Calu3 (cell line): ENCODE measurements around the gene RPL35A. TPM values are rescaled to one million over a fixed set of nuclear protein-coding genes. Genes with fewer than 3 reads are reported as not detected.

Experiments used
- BruUV-seq: library from RNA; stranded (reverse); fragments of 400-500 nt; replicated peaks from 2 replicates; lab custom pipeline; 2021; lab: Mats Ljungman, UMichigan
- CTCF ChIA-PET: fragments of 300-600 bp; sonication (Branson Sonifier 250); formaldehyde crosslinking; loops from one replicate; lab custom pipeline; 2022; ENCODE audit warnings: antibody characterized with exemption; lab: Charles Lee
- DNase-seq: peaks from one replicate; pipeline ENCODE4 v3.0.0; 2022
- H3K27ac Mint-ChIP-seq: one replicate; pipeline ENCODE4 v1.8.0; 2022; ENCODE audit warnings: mixed read lengths; ENCODE audit not compliant: unreplicated experiment
- H3K27me3 Mint-ChIP-seq: one replicate; pipeline ENCODE4 v1.8.0; 2022; ENCODE audit warnings: mixed read lengths; ENCODE audit not compliant: unreplicated experiment
- H3K36me3 Mint-ChIP-seq: one replicate; pipeline ENCODE4 v1.8.0; 2022; ENCODE audit warnings: mild to moderate bottlenecking, moderate library complexity, mixed read lengths; ENCODE audit not compliant: insufficient read depth, unreplicated experiment
- H3K4me1 Mint-ChIP-seq: one replicate; pipeline ENCODE4 v1.8.0; 2022; ENCODE audit warnings: mild to moderate bottlenecking, low read depth, mixed read lengths; ENCODE audit not compliant: unreplicated experiment
- H3K4me3 Mint-ChIP-seq: one replicate; pipeline ENCODE4 v1.8.0; 2022; ENCODE audit warnings: mild to moderate bottlenecking, low read depth, moderate library complexity, mixed read lengths; ENCODE audit not compliant: unreplicated experiment
- H3K9me3 Mint-ChIP-seq: one replicate; pipeline ENCODE4 v1.8.0; 2022; ENCODE audit warnings: low read depth, mixed read lengths; ENCODE audit not compliant: unreplicated experiment
- intact Hi-C: fragments of 100-400 bp; cut with micrococcal nuclease; formaldehyde crosslinking; loops from one replicate; pipeline ENCODE4 v1.10.0; 2022; ENCODE audit not compliant: unreplicated experiment
- total RNA-seq: library from RNA; stranded (reverse); gene quantifications from 2 replicates; pipeline ENCODE4 v1.2.3, GENCODE V29; 2022
- TF ChIP-seq, protein P1 (sequence below): fragments of 200-600 bp; IDR thresholded peaks from one replicate; pipeline ENCODE4 v1.8.0; 2022; ENCODE audit warnings: antibody characterized with exemption; ENCODE audit not compliant: unreplicated experiment

RPL35A gene
- total RNA-seq, 1 experiment from 2014 or later: 711 TPM

DNA sequence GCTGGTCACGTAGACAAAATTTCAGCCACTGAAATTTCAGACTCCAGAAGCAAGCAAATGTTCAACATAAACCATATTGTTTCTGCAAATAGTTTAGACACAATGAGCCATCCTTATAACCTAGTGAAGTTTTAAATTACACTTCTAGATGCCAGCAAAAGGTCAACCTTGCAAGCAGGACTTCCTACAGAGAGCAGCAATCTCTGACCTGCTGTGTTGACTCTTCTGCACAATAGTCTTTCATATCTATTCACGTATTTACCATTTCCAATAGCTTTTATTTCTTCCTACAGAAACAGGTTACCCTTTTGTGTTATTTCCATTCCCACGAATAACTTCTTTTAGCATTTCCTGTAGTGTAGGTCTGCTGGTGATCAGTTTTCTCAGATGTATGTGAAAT lies 20.6 kb downstream of the RPL35A start:
- no peaks in the 10 kb centered on the region for H3K4me1 Mint-ChIP-seq
- no peak for DNase-seq
- intact Hi-C loops: no loop called here
- H3K9me3 Mint-ChIP-seq: peaks cover 10% of the 10 kb centered on the region
- H3K4me3 Mint-ChIP-seq: no peak overlapping the region
- no peaks in the 10 kb centered on the region for H3K36me3 Mint-ChIP-seq
- no TSS peak for BruUV-seq
- H3K27ac Mint-ChIP-seq: no peak overlapping the region
- CTCF ChIA-PET: no interaction called here
- no peaks in the 10 kb centered on the region for H3K27me3 Mint-ChIP-seq
- TF ChIP-seq, protein P1, sequence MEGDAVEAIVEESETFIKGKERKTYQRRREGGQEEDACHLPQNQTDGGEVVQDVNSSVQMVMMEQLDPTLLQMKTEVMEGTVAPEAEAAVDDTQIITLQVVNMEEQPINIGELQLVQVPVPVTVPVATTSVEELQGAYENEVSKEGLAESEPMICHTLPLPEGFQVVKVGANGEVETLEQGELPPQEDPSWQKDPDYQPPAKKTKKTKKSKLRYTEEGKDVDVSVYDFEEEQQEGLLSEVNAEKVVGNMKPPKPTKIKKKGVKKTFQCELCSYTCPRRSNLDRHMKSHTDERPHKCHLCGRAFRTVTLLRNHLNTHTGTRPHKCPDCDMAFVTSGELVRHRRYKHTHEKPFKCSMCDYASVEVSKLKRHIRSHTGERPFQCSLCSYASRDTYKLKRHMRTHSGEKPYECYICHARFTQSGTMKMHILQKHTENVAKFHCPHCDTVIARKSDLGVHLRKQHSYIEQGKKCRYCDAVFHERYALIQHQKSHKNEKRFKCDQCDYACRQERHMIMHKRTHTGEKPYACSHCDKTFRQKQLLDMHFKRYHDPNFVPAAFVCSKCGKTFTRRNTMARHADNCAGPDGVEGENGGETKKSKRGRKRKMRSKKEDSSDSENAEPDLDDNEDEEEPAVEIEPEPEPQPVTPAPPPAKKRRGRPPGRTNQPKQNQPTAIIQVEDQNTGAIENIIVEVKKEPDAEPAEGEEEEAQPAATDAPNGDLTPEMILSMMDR: no peak

DNA sequence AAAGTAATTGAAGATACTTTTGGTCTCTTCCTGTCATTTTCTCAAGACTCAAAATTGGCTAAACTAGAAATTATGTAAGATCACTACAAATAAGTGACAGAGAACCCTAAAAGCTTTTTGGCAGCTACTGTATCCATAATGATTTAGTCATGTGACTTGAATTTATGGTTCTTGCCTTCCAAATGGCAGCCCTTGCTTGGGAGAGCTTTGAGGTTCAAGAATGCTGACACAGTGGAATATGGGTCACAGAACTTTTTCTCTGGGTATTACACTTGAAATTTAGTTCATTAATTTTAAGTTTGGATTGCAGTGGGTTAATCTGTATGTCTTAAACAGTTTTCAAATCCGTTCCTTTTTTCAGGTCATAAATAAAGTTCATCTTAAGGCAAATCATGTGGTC lies 24.0 kb downstream of the RPL35A start:
- CTCF ChIA-PET: no interaction called here
- Mint-ChIP-seq H3K9me3 (peaks cover 7% of the 10 kb centered on the region), H3K4me3 (no peak overlapping the region), H3K4me1 (no peaks in the 10 kb centered on the region), H3K27me3 (no peaks in the 10 kb centered on the region), H3K36me3 (no peaks in the 10 kb centered on the region), H3K27ac (no peak overlapping the region)
- intact Hi-C loops: no loop called here
- TF ChIP-seq, protein P1: no peak
- BruUV-seq: no TSS peak
- no peak for DNase-seq

DNA sequence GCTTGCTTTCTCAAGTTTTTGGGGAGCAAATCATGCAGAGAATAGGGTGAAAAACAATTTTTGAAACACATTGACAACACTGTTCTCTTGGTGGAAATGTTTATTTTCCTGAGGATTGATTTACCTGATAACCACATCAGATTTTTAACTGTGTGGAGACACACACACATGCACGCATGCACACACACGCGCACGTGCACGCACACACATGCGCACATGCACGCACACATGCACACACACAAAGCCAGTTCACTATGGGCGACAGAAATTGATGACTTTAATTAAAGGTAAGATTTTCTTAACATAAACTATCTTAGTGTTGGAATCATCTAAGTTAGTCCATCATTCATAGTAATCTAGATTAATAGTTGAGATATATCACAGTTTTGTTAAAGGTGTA lies 25.3 kb downstream of the RPL35A start:
- TF ChIP-seq, protein P1: no peak
- no peaks in the 10 kb centered on the region for H3K27me3 Mint-ChIP-seq
- no peaks in the 10 kb centered on the region for H3K36me3 Mint-ChIP-seq
- peaks cover 7% of the 10 kb centered on the region for H3K9me3 Mint-ChIP-seq
- H3K27ac Mint-ChIP-seq: no peak overlapping the region
- no TSS peak for BruUV-seq
- H3K4me3 Mint-ChIP-seq: no peak overlapping the region
- DNase-seq: no peak
- CTCF ChIA-PET: interaction anchor here (1.3 kb wide), 1 partner anchor 25 kb away, joined by 3 read pairs; no protein-coding TSS in a partner anchor
- intact Hi-C loops: no loop called here
- H3K4me1 Mint-ChIP-seq: no peaks in the 10 kb centered on the region

DNA sequence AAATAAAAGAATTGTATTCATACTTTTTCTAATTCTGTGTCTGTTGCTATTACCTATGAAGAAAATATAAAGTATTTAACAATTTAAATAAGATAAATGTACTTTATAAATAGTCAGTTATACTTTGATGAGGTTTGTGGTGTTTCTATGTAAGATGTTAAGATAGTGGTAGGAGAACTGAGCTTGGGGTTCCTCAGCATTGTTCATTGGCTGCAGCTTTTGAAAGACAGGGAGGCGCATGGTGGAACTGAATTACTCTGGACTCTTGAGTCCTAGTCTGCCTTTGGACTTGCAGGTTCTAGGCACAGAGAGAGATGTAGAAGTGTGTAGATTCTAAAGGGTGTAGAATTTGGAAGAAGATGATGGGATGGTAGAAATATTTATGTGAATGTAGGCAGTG lies 33.1 kb downstream of the RPL35A start:
- intact Hi-C loops: no loop called here
- Mint-ChIP-seq H3K36me3 (no peaks in the 10 kb centered on the region), H3K4me3 (no peak overlapping the region), H3K9me3 (no peaks in the 10 kb centered on the region), H3K27me3 (no peaks in the 10 kb centered on the region), H3K4me1 (no peaks in the 10 kb centered on the region), H3K27ac (no peak overlapping the region)
- CTCF ChIA-PET: no interaction called here
- BruUV-seq: no TSS peak
- no peak for DNase-seq
- TF ChIP-seq, protein P1: no peak

DNA sequence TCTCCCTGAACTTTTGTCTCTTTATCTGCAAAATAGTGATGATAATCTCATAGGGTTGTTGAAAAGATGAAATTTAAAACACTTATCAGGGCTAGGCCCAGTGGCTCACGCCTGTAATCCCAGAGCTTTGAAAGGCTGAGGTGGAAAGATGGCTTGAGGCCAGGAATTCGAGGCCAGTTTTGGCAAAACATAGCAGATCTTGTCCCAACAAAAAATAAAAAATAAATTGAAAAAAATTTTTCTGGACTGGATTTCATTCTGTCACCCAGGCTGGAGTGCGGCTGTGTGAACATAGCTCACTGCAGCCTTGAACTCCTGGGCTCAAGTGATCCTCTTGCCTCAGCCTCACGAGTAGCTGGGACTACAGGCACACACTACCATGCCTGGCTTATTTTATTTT lies 39.7 kb downstream of the RPL35A start:
- H3K36me3 Mint-ChIP-seq: no peaks in the 10 kb centered on the region
- DNase-seq: no peak
- H3K27me3 Mint-ChIP-seq: no peaks in the 10 kb centered on the region
- TF ChIP-seq, protein P1: no peak
- H3K27ac Mint-ChIP-seq: no peak overlapping the region
- H3K9me3 Mint-ChIP-seq: no peaks in the 10 kb centered on the region
- no peak overlapping the region for H3K4me3 Mint-ChIP-seq
- no TSS peak for BruUV-seq
- CTCF ChIA-PET: no interaction called here
- no peaks in the 10 kb centered on the region for H3K4me1 Mint-ChIP-seq
- intact Hi-C loops: no loop called here
